Astrocyte (in vitro differentiated cells and primary cell): ENCODE measurements around the gene PKP1. TPM values are rescaled to one million over a fixed set of nuclear protein-coding genes. Genes with fewer than 3 reads are reported as not detected.

ENCODE experiments used
- DNase-seq: peaks from one replicate; pipeline ENCODE4 v3.0.0-alpha.2; 2010; ENCODE audit warnings: low read depth
- FAIRE-seq: peaks from 2 replicates; lab custom pipeline; 2011; peaks lifted over from hg19 to GRCh38; lab: Jason Lieb, UNC
- H2AFZ ChIP-seq: 2 replicates; pipeline ENCODE4 v1.6.0; 2012; ENCODE audit warnings: low read depth, low read length, inconsistent platforms
- H3K27ac ChIP-seq: 2 replicates; pipeline ENCODE4 v1.5.1; 2011; ENCODE audit warnings: low read depth, low read length, inconsistent platforms
- H3K27me3 ChIP-seq: 2 replicates; pipeline ENCODE4 v1.6.0; 2011; ENCODE audit warnings: low read length, inconsistent platforms; ENCODE audit not compliant: insufficient read depth
- H3K36me3 ChIP-seq: 2 replicates; pipeline ENCODE4 v1.5.1; 2011; ENCODE audit warnings: low read length, inconsistent platforms; ENCODE audit not compliant: insufficient read depth
- H3K4me1 ChIP-seq: 2 replicates; pipeline ENCODE4 v1.5.1; 2011; ENCODE audit warnings: low read length, inconsistent platforms; ENCODE audit not compliant: insufficient read depth
- H3K4me2 ChIP-seq: 2 replicates; pipeline ENCODE4 v1.6.0; 2012; ENCODE audit warnings: low read length, inconsistent platforms
- H3K4me3 ChIP-seq: 2 replicates; pipeline ENCODE4 v1.5.1; 2011; ENCODE audit warnings: low read depth, mild to moderate bottlenecking, low read length, inconsistent platforms; ENCODE audit not compliant: insufficient read depth
- H3K79me2 ChIP-seq: 2 replicates; pipeline ENCODE4 v1.6.0; 2012; ENCODE audit warnings: mild to moderate bottlenecking, low read length, inconsistent platforms; ENCODE audit not compliant: insufficient read depth
- H3K9ac ChIP-seq: 2 replicates; pipeline ENCODE4 v1.6.0; 2012; ENCODE audit warnings: mild to moderate bottlenecking, low read length, inconsistent platforms
- H3K9me3 ChIP-seq: 2 replicates; pipeline ENCODE4 v1.5.1; 2012; ENCODE audit warnings: low read depth, mild to moderate bottlenecking, low read length, inconsistent platforms; ENCODE audit not compliant: insufficient read depth
- H4K20me1 ChIP-seq: 2 replicates; pipeline ENCODE4 v1.6.0; 2012; ENCODE audit warnings: low read length, inconsistent platforms; ENCODE audit not compliant: insufficient read depth
- H3K27ac Mint-ChIP-seq: one replicate; pipeline ENCODE4 v1.8.0; 2021; ENCODE audit warnings: mild to moderate bottlenecking, mixed read lengths; ENCODE audit not compliant: unreplicated experiment
- H3K27me3 Mint-ChIP-seq: one replicate; pipeline ENCODE4 v1.8.0; 2021; ENCODE audit warnings: low read depth, mixed read lengths; ENCODE audit not compliant: unreplicated experiment
- H3K36me3 Mint-ChIP-seq: one replicate; pipeline ENCODE4 v1.8.0; 2021; ENCODE audit warnings: low read depth, mixed read lengths; ENCODE audit not compliant: unreplicated experiment
- H3K4me1 Mint-ChIP-seq: one replicate; pipeline ENCODE4 v1.8.0; 2021; ENCODE audit warnings: low read depth, mixed read lengths; ENCODE audit not compliant: unreplicated experiment
- H3K4me3 Mint-ChIP-seq: one replicate; pipeline ENCODE4 v1.8.0; 2021; ENCODE audit warnings: mild to moderate bottlenecking, moderate library complexity, mixed read lengths; ENCODE audit not compliant: unreplicated experiment
- H3K9me3 Mint-ChIP-seq: one replicate; pipeline ENCODE4 v1.8.0; 2021; ENCODE audit warnings: mild to moderate bottlenecking, mixed read lengths; ENCODE audit not compliant: unreplicated experiment
- EZH2 ChIP-seq: IDR thresholded peaks from 2 replicates; pipeline ENCODE4 v1.6.1; 2012; ENCODE audit warnings: mild to moderate bottlenecking, low read length, inconsistent platforms; ENCODE audit not compliant: insufficient read depth
- total RNA-seq: library from RNA; stranded (reverse); gene quantifications from 2 replicates; pipeline ENCODE4 v1.2.1, GENCODE V29; 2021
- TF ChIP-seq, protein P1 (sequence below): IDR thresholded peaks from 2 replicates; pipeline ENCODE4 v1.5.1; 2011; ENCODE audit warnings: low read depth, mild to moderate bottlenecking, inconsistent platforms, low read length, moderate library complexity; ENCODE audit not compliant: insufficient read depth

The PKP1 gene
- total RNA-seq, 1 donor from 2014 or later, result 0.07 TPM

DNA sequence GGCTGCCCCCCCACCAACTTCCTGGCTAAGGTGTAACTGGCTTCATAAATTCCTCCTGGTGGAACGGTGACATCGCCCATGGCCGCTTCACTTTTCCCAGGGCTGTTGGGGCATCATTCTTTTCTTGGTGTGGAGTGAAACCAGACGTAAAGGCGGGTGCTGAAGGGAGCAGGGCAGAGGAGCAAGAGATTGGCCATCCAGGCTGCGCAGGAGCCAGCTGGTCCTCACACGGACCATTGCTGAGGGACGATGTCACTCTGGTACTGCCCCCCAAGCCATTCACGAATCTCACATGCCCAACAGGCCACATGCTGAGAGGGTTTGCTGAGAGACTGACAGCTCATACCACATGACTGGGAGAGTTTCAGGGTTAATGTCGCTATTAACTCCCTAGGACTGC lies 10.5 kb upstream of the PKP1 start:
- TF ChIP-seq EZH2, result no peak
- TF ChIP-seq, protein P1, sequence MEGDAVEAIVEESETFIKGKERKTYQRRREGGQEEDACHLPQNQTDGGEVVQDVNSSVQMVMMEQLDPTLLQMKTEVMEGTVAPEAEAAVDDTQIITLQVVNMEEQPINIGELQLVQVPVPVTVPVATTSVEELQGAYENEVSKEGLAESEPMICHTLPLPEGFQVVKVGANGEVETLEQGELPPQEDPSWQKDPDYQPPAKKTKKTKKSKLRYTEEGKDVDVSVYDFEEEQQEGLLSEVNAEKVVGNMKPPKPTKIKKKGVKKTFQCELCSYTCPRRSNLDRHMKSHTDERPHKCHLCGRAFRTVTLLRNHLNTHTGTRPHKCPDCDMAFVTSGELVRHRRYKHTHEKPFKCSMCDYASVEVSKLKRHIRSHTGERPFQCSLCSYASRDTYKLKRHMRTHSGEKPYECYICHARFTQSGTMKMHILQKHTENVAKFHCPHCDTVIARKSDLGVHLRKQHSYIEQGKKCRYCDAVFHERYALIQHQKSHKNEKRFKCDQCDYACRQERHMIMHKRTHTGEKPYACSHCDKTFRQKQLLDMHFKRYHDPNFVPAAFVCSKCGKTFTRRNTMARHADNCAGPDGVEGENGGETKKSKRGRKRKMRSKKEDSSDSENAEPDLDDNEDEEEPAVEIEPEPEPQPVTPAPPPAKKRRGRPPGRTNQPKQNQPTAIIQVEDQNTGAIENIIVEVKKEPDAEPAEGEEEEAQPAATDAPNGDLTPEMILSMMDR, result no peak
- Histone ChIP-seq H3K27ac (no peak overlapping the region), H2AFZ (no peak overlapping the region), H3K4me2 (no peak overlapping the region), H4K20me1 (no peaks in the 10 kb centered on the region), H3K9me3 (no peaks in the 10 kb centered on the region), H3K27me3 (no peaks in the 10 kb centered on the region), H3K79me2 (no peaks in the 10 kb centered on the region), H3K9ac (no peak overlapping the region), H3K4me3 (no peak overlapping the region), H3K36me3 (no peaks in the 10 kb centered on the region), H3K4me1 (peaks cover 30% of the 10 kb centered on the region)
- no peak overlapping the region for H3K27ac Mint-ChIP-seq
- no peak overlapping the region for H3K4me3 Mint-ChIP-seq
- DNase-seq (no peak), FAIRE-seq (no peak)
- H3K9me3 Mint-ChIP-seq, result peaks cover 2% of the 10 kb centered on the region
- H3K4me1 Mint-ChIP-seq, result peaks cover 18% of the 10 kb centered on the region
- no peaks in the 10 kb centered on the region for H3K36me3 Mint-ChIP-seq
- peaks cover 20% of the 10 kb centered on the region for H3K27me3 Mint-ChIP-seq

DNA sequence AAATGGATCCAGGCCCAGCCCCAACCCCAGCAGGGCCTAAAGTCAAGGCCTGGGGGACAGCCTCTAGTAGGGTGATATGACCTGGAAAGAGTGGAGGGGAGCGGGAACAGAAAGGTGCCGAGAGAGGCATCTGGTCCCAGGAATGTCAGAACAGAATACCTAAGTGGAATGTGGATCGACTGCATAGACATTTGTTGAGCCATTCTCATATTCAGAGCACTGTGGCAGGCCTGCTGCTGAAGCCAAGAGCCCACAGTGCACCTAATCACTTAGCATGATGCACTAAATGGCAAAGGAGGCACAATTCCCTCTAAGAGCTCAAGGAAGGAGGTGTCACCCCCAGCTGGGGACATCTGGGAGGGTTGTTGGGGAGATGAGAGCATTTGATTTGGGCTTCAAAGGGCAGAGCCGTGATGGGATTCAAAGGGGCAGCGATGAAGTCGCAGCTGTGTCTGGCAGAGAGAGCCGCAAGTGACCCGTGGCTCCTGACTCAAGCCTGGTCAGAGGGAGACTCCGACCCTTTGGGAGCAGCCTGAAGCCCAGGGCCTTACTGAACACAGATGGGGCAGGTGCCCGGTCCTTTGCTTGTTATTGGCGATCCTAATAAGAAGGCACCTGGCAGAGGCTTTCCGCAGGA lies 8.6 kb upstream of the PKP1 start:
- H4K20me1 ChIP-seq, result no peaks in the 10 kb centered on the region
- peaks cover 15% of the 10 kb centered on the region for H3K4me1 ChIP-seq
- H3K4me3 Mint-ChIP-seq, result no peak overlapping the region
- DNase-seq, result no peak
- peak overlapping the region; percentile 15 for H2AFZ ChIP-seq
- peaks cover 29% of the 10 kb centered on the region for H3K27me3 Mint-ChIP-seq
- TF ChIP-seq EZH2, result no peak
- TF ChIP-seq, protein P1, result no peak
- H3K27ac Mint-ChIP-seq, result no peak overlapping the region
- no peak for FAIRE-seq
- peaks cover 2% of the 10 kb centered on the region for H3K9me3 Mint-ChIP-seq
- H3K4me1 Mint-ChIP-seq, result peaks cover 5% of the 10 kb centered on the region
- H3K79me2 ChIP-seq, result no peaks in the 10 kb centered on the region
- H3K27me3 ChIP-seq, result no peaks in the 10 kb centered on the region
- peak overlapping the region; percentile 35 for H3K9ac ChIP-seq
- H3K27ac ChIP-seq, result peak overlapping the region; percentile 56
- peaks cover 1% of the 10 kb centered on the region for H3K36me3 Mint-ChIP-seq
- H3K36me3 ChIP-seq, result no peaks in the 10 kb centered on the region
- H3K4me3 ChIP-seq, result no peak overlapping the region
- H3K4me2 ChIP-seq, result peak overlapping the region; percentile 72
- no peaks in the 10 kb centered on the region for H3K9me3 ChIP-seq

DNA sequence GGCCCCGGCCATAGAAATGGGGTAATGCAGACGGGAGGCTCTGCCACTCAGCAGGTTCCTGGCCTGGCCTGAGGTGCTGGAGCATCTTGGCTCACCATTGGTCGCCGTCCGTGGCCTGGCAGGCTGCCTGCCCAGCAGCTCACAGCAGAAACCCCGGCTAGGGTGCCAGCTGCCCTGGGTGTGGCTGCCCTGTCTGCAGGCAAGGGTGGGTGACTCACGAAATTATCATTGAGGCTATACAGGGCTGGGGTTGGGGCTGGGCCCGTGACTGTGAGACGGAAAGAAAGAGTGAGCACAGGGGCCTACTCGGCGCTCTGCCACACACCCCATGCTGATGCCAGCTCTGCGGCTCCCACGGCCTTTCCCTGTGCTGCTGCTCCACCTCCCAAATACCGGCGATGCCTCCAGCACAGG lies 8.0 kb upstream of the PKP1 start:
- Histone ChIP-seq H3K79me2 (no peaks in the 10 kb centered on the region), H4K20me1 (no peaks in the 10 kb centered on the region), H3K9me3 (no peaks in the 10 kb centered on the region), H2AFZ (peak overlapping the region; percentile 15), H3K36me3 (no peaks in the 10 kb centered on the region), H3K27ac (peak overlapping the region; percentile 56), H3K9ac (peak overlapping the region; percentile 66), H3K4me3 (no peak overlapping the region), H3K4me1 (peaks cover 15% of the 10 kb centered on the region), H3K27me3 (peaks cover 4% of the 10 kb centered on the region), H3K4me2 (peak overlapping the region; percentile 72)
- H3K27ac Mint-ChIP-seq, result no peak overlapping the region
- FAIRE-seq (no peak), DNase-seq (peak; percentile 80)
- TF ChIP-seq, protein P1, result no peak
- TF ChIP-seq EZH2, result no peak
- peaks cover 2% of the 10 kb centered on the region for H3K9me3 Mint-ChIP-seq
- no peak overlapping the region for H3K4me3 Mint-ChIP-seq
- H3K4me1 Mint-ChIP-seq, result peaks cover 5% of the 10 kb centered on the region
- peaks cover 1% of the 10 kb centered on the region for H3K36me3 Mint-ChIP-seq
- H3K27me3 Mint-ChIP-seq, result peaks cover 30% of the 10 kb centered on the region
